GM19397 (cell line): ENCODE results near the gene SLC6A13.
"Not testable (repeated sequence)": the region's sequence is repeated elsewhere in the genome, so short reads cannot be mapped to it uniquely, and the experiment has no call there.

ENCODE experiments used
- ATAC-seq: cut with Tn5 transposase; IDR thresholded peaks from one replicate; pipeline ENCODE4 v1.9.1; 2021; ENCODE audit warnings: mild to moderate bottlenecking, moderate library complexity; ENCODE audit not compliant: unreplicated experiment

SLC6A13 gene

GRCh38 chr12:265096-265495, 2.5 kb upstream of the SLC6A13 start:
- ATAC-seq: no peak

- ATAC-seq: no peak
These were observed 1.6 kb upstream of the SLC6A13 start for GRCh38 chr12:264269-264668.

- no peak for ATAC-seq
These were observed 938 bp upstream of the SLC6A13 start for GRCh38 chr12:263574-263973.

- ATAC-seq: no peak
These were observed 523 bp downstream of the SLC6A13 start for GRCh38 chr12:262113-262512.

- no peak for ATAC-seq
These were observed 4.9 kb downstream of the SLC6A13 start for GRCh38 chr12:257521-258321.

- no peak for ATAC-seq
These were observed 5.7 kb downstream of the SLC6A13 start for GRCh38 chr12:256958-257357.

- no peak for ATAC-seq
These were observed 6.4 kb downstream of the SLC6A13 start for GRCh38 chr12:256225-256624.

GRCh38 chr12:254912-255311, 7.7 kb downstream of the SLC6A13 start:
- ATAC-seq: no peak

GRCh38 chr12:254039-254438, 8.6 kb downstream of the SLC6A13 start:
- no peak for ATAC-seq

- no peak for ATAC-seq
These were observed 9.4 kb downstream of the SLC6A13 start for GRCh38 chr12:253116-253831.

GRCh38 chr12:252636-253035, 10.0 kb downstream of the SLC6A13 start:
- no peak for ATAC-seq

GRCh38 chr12:247271-247670, 15.4 kb downstream of the SLC6A13 start:
- ATAC-seq: no peak

- ATAC-seq: no peak
These were observed 19.3 kb downstream of the SLC6A13 start for GRCh38 chr12:243381-243780.

GRCh38 chr12:242496-242895, 20.1 kb downstream of the SLC6A13 start:
- no peak for ATAC-seq

GRCh38 chr12:241266-241665, 21.4 kb downstream of the SLC6A13 start:
- no peak for ATAC-seq

GRCh38 chr12:240566-240965, 22.1 kb downstream of the SLC6A13 start:
- no peak for ATAC-seq

GRCh38 chr12:238736-239398, 23.8 kb downstream of the SLC6A13 start:
- ATAC-seq: no peak

GRCh38 chr12:238116-238515, 24.5 kb downstream of the SLC6A13 start:
- no peak for ATAC-seq

- ATAC-seq: no peak
These were observed 25.4 kb downstream of the SLC6A13 start for GRCh38 chr12:237026-237815.

- no peak for ATAC-seq
These were observed 26.2 kb downstream of the SLC6A13 start for GRCh38 chr12:236445-236844.

- ATAC-seq: not testable (repeated sequence)
These were observed 26.7 kb downstream of the SLC6A13 start for GRCh38 chr12:235967-236366.
